IPS-11a (cell line): ENCODE measurements around the gene BTBD2.

ENCODE experiments used
- H3K4me3 ChIP-seq: one replicate; pipeline ENCODE4 v1.5.1; 2013; ENCODE audit warnings: low read depth, low read length, control low read depth

Gene BTBD2

DNA sequence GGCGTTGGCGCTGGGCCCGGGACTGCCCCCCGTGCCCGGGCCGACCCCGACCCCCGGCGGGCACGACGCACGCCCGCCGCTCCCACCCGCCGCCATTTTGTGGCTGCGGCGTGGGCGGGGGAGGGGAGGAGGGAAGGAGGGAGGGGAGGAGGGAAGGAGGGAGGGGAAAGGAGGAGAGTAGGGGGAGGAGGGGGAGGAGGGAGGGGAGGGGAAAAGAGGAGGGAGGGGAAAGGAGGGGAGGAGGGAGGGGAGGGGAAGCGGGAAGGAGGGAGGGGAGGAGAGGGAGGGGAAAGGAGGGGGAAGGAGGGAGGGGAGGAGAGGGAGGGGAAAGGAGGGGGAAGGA is at the start of gene BTBD2:
Gene BTBD2, minus strand, starts transcription at position 107 of the 343 bp plus-strand sequence. Its CDS starts 11 bp downstream, at position 96.
- H3K4me3 ChIP-seq = peak within 1 kb of the TSS; percentile 57

DNA sequence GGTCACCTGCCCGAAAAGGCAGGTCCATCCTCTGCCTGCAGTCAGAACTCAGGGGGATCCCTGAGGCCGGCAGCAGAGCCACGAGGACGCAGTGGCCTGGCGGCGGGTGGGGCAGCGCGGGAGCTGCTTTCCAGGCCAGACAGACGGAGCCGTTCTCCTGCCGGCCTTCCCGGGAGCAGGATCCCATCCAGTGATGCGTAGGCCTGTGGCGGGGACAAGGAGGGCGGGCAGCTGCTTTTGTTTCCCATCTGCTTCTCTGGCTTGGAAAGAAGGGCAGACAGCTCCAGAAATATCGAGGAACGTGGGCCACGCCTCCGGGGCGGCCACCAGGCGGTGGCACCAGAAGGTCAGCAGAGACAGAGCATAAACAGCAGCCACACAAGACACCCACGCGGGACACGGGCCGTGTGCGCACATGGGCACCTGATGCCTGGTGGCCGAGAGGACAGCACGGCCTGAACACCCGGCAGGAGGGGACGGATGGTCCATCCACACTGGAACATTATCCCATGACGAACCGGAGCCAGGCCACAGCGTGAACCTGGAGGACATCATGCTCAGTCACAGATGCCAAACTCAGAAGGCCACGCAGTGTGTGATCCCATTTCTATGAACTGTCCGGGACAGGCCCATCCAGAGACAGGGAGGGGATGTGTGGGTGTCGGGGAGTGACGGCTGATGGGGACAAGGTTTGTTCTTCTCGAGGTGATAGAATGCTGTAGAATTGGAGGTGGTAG is 49.4 kb upstream of the BTBD2 start:
- H3K4me3 ChIP-seq = no peak overlapping the region

DNA sequence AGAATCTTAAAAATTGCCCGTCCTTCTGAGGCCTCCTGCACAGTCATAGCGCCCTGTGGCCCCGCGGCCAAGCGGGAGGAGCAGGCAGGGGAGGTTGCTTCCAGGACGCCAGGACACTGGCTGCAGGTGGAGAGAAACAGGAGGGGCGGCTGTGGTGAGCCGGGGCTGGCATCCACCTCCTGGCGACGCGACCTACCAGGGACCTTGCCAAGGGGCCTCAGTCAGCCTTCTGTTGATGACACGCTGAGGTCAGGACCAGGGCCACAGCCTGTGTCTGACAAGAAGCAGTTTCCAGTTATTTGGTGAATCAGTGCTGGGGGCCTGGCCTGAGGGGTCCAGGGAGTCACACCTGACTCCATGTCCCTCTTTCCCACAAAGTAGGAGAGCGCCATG is 48.9 kb upstream of the BTBD2 start:
- H3K4me3 ChIP-seq = no peak overlapping the region

DNA sequence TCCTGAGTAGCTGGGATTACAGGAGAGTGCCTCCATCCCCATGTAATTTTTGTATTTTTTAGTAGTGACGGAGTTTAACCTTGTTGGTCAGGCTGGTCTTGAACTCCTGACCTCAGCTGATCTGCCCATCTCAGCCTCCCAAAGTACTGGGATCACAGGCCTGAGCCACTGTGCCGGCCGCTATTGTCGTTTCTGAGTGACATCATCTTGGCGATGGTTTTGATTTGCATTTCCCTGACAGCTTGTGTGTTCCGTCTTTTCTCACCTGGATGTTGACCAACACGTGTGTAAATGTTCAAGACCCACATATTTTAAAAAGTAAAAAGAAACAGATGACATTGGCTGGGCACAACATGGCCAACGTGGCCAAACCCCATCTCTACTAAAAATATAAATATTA is 48.3 kb upstream of the BTBD2 start:
- H3K4me3 ChIP-seq = no peak overlapping the region

DNA sequence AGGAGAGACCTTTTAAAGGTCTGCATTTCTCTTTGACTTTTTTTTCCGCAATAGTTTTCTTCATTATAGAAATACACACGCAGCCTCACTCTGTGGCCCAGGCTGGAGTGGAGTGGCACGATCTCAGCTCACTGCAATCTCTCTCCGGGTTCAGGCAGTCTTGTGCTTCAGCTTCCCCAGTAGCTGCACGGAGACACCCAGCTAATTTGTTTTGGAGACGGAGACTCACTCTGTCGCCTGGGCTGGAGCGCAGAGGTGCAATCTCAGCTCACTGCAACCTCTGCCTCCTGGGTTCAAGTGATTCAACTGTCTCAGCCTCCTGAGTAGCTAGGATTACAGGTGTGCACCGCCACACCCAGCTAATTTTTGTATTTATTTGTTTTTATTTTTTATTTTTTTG is 47.3 kb upstream of the BTBD2 start:
- no peak overlapping the region for H3K4me3 ChIP-seq

DNA sequence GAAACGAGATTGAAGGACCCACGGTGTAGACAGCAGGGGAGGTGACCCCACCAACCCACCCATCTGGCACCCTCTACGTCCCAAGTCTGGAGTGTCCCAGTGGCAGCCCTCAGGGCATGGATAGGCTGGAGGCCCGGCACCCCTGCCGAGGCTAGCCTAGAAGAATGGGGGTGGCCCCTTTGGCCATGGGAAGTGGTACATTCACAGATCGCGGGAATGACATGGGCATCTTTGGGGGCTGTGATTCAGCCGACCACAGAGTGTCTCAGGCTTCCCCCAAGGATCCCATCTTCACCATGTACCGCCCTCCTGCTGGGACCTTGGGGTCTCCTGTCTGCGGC is 46.8 kb upstream of the BTBD2 start:
- H3K4me3 ChIP-seq = peak overlapping the region; percentile 50

DNA sequence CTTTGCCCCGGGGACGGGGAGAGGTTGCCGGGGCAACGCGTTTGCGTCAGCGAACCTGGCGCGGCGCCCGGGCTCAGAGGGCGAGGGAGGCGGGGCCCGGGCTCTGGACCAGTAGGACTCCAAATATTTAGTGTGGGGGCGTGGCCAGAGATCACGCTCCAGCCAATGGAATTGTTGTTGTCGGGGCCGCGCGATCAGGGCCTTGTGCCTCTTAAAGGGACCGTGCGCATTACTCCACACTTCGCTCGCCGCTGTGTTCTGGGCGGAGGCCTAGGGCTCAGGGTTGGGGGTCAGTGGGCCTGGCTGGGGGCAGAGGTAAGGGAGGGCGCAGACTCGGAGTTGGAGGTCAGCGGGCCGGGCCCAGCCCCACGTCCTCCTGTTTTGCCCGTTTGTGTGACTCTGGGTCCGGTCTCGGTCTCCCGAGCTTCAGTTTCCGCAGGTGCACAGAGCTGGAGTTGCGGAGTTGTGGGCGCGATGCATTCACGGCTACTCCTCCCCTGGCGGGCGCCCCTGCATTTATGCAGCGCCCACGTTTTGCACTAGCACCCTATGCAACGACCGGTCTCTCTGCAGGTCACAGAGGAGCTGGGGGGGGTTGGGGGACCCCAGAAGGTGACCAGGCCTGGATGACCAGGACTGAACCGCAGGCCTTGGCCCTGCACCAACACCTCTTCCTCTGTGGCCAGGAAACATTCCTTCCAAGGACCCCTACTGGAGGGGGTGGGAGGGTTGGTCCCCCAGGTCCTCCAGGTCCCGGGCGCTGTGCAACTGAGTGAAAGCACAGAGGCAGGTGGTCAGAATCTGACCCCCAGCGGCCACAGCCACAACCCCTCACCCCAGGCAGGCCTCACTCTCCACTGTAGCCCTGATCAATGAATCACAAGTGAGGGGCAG is 46.2 kb upstream of the BTBD2 start:
- peak overlapping the region; percentile 50 for H3K4me3 ChIP-seq

DNA sequence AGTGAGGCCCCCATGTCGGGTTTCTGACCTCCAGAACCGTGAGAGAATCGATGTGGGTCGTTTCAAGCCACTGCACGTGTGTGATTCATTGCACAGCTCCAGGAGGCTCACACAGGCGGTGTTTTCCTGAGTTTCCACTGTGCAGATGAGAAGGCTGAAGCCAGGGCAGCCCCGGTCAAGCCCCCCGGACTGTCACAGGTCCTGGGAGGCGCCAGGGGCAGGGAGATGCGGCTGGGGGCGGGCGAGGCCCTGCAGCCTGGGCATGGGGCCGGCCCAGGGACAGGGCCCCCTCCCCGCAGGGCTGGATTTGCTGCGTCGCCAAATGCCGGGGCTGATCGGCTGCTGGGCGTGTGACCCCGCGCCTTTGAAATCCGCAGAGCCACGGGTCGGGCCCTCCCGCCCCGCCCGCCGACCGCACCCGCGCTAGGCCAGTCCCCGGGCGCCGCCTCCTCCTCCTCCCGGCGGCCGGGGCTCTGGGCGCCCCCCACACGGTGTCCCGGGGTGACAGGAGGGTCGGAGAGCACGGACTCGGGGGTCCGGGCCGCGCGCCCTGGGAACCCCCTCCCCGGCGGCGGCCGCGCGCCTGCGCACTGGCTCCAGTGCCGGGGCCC is 45.5 kb upstream of the BTBD2 start:
- peak overlapping the region; percentile 47 for H3K4me3 ChIP-seq

DNA sequence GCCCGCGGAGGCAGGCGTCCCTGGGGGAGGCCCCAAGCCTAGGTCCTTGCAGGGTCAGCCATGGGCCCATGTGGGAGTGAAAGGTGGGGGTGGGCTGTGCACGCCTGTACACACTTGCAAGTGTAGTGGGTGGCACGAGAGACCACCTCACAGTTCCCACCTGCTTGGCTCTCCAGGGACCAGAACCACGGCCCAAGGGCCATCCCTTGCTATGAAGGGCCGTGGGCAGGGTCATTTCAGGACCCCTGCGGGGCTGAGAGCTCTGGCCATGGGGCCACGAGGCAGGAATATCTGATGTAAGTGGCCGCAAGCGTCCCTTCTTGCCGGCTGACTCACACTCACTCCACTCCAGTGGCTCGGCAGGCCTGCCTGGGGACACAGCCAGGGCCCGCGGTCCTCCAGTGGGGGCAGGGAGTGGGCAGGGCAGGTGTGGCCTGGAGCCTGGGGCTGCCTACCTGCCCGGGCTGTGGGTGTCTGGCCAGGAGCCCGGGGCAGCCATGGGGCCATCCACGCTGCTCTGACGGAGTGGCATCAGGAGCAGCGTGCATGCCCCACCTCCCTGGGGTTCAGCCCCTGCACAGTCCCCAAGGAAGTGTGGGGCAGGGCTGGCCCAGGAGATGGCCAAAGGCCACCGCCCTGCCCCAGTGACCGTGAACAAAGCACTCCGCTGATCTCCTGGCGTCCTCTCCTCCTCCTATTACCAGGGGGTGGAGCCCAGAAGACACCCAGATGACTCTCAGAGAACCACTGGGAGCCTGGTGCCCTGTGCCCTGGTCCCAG is 44.1 kb upstream of the BTBD2 start:
- H3K4me3 ChIP-seq = no peak overlapping the region

DNA sequence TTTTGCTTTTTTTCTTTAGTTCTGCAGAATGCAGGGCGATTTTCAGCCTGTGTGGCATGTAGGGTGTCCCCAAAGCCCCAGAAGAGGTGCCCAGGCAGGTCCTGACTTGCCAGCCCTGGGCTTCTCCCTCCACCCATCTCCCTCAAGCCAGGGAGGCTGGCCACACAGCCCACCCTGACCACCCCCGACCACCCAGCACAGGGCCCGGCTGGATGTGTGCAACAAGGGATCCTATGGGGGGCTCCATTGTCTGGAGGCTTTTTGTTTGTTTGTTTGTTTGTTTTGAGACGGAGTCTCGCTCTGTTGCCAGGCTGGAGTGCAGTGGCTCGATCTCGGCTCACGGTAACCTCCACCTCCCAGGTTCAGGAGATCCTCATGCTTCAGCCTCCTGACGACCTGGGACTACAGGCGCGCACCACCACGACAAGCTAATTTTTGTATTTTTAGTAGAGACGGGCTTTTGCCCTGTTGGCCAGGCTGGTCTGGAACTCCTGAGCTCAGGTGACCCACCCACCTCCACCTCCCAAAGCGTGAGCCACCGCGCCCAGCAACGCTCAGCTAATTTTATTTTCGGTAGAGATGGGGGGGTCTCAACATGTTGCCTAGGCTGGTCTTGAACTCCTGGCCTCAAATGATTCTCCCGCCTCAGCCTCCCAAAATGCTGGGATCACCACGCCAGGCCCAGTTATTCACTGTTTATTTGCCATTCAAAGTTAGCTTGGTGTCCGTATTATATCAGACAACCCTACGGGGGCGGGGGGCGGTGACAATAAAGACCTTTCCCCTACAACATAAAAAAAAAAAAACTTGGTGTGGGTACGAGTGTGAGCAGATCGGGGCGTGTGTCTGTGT is 43.3 kb upstream of the BTBD2 start:
- H3K4me3 ChIP-seq = no peak overlapping the region

DNA sequence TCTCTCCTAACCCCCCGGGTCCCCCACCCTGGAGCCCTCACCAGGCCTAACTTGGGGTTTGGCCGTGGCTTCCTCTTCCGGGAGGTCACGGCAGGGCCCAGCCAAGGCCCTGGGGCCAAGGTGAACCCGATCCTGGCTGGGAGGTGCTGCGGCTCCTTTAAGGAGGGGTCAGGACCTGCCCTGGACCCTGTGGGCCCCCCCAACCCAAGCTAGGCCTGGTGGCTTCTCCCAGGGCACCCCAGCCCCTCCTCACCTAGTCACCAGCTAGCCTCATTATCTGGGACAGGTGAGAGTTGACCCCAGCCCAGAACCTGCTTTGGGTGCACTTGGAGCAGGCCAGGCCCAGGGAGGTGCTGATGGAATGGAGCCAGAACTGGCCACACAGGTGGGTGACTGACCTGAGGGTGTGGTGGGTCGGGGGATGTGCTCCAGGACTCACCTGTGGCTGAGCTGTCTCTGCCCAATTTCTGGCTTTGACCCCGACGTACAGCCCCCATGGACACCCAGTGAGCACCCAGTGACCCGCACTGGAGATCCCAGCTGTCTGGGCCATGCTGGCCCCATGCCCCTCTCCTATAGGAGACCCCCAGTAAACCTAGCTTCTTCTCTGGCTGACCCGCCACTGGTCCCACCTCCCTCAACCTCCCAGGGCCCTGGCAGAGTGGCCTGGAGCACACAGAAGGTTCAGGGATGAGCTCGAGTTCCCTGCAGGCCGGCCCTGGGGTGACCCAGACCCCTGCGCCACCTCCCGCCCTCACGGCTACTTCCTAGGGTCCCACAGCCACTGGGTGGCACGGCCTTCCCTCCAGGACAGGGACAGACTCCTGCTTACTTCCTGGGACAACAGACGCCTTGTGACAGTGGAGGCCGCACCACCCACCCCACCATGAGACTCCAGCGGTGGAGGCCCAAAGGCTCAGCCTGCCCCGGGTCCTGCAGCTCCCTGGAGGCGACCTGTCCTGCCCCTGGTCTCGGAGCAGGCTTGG is 42.3 kb upstream of the BTBD2 start:
- H3K4me3 ChIP-seq = no peak overlapping the region

DNA sequence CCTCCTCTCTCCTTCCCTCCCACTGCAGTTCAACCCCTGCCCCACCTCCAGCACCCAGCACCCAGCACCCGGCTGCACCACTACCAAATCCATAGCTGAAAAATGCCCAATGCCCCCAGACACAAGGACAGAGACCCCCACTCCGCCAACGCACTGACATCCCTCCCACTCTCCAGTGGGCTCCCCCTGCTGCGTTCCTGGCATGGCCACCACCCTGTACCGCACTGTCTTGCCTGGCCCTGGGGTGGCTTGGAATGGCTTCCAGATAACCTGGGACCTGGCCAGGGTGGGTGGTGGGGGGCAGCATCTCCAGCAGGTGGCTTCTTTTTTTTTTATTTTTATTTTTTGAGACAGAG is 41.3 kb upstream of the BTBD2 start:
- no peak overlapping the region for H3K4me3 ChIP-seq

DNA sequence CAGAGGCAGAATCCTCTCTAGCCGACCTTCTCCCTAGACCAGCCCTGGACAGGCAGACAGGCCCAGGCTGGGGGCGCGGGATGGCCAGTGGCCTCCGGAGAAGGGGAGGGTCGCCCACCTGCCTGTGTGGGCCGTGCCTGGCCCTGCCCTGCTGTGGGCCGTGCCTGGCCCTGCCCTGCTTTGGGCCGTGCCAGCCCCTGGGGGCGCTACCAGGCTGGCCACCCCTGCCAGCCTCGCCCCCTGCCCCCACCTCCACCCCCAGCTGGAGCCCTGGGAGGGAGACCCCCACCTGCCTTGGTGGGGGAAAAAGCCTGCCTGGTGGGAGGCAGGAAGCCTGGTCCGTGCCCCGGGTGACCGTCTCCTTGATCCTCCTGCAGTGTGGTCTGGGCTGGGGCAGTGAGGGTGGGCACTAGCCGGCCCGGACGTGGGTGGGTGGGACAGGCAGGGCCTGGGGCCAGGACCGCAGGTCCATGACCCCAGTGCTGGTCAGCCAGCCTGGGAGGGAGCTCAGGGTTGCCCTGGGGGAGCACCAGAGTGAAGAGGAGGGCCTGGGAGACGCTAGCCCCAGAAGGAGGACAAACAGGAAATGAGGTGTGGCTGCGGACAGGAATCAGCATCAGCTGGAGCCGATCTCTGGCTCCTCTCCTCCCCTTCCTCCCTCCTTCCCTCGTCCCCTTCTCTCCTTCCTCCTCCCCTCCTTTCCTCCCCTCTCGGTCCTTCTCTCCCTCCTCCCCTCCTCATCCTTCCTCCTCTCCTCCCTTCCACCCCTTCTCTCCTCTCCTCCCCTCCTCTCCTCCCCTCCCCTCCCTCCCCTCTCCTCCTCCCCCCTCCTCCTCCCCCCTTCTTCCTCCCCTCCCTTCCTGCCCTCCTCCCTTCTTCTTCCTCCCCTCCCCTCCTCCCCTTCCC is 40.7 kb upstream of the BTBD2 start:
- no peak overlapping the region for H3K4me3 ChIP-seq

DNA sequence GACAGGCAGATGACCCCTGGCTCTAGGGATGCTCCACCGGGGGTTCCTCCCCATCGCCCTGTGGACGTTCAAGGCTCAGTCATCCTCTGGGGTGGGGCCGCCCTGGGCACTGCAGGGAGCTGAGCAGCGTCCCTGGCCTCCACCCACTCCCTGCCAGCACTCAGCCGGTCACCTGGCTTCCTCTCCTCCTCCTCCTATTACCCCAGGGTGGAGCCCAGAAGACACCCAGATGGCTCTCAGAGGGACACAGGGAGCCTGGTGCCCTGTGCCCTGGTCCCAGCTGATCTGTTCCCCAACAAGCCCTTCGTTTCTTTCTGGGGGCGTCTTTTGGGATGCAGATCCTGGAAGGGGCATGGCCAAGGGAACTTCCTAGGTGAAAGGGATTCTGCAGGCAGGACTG is 39.2 kb upstream of the BTBD2 start:
- no peak overlapping the region for H3K4me3 ChIP-seq

DNA sequence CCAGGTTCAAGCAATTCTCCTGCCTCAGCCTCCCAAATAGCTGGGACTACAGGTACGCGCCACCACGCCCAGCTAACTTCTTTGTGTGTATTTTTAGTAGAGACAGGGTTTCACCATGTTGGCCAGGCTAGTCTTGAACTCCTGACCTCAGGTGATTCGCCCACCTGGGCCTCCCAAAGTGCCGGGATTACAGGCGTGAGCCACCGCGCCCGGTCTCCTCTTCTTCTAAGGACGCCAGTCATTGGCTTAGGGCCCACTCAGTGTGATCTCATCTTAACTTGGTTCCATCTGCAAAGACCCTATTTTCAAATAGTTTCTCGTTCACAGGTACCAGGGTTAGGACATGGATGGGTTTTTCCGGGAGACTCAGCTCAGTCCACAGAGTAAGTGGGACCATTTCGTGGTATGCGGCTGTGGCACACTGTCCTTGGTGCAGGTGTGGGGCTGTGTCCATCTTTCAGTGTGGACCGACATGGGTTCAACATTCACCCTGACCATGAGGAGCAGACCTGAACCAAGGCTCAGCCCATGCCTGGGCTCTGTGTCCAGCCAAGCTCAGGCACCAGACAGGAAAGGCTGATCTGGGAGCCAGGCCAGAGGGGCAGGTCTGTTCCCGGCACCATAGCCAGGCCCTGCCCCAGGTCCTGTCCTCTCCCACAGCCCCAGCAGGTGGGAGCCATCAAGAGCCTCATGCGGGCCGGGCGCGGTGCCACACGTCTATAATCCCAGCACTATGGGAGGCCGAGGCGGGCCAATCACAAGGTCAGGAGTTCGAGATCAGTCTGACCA is 38.3 kb upstream of the BTBD2 start:
- H3K4me3 ChIP-seq = no peak overlapping the region

DNA sequence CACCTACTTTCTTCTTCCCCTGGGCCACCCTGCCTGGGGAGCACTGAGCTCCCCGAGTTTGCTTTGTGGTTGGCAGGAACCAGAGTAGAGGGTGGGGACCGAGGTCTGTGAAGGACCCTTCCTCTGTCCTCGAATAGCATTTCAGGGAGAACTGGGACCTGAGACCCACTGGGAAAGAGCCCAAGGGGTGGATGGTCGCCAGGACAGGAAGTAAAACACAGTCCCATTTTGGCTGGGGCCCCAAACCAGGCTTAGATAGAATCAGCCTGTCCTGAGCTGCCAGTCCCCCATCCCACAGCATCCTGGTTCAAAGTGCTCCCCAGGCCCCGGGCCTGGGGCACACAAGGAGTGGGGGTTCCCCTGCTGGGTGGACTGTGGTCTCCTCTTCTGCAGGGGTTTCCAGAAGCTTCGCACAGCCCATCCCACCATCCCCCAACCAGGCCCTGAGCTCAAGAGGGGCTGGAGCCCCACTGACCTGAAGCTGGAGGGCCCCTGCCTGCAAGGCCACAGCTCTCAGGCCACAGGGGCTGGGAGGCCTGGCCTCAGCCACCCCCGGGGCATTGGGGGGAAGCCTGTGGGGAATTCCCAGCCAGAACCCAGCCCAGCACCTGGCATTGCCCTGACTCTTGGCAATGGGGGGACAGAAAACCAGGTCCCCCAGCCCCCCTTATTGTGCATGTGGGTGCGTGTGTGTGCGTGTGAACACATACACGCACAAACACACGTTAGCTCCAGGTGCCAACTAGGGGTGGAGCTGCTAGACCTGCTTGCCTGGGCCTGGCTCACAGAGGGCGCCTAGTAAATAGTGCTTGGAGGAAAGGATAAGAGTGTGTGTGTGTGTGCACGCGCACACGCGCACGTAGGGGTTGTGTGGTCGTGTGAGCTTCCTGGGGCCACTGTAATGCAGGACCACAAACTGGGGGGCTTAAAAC is 36.5 kb upstream of the BTBD2 start:
- no peak overlapping the region for H3K4me3 ChIP-seq
